Hepatocyte (in vitro differentiated cells): ENCODE data around the gene CMSS1. TPM values are rescaled to one million over a fixed set of nuclear protein-coding genes. Genes with fewer than 3 reads are reported as not detected.

Experiments used
- DNase-seq: peaks from one replicate; pipeline ENCODE4 v3.0.0-alpha.2; 2016; ENCODE audit warnings: low spot score
- H2AFZ ChIP-seq: fragments of 200-600 bp; sonication (generic); 2 replicates; pipeline ENCODE4 v1.6.0; 2016; ENCODE audit warnings: antibody characterized with exemption, mild to moderate bottlenecking
- H3K27ac ChIP-seq: fragments of 200-600 bp; sonication (generic); 2 replicates; pipeline ENCODE4 v1.5.1; 2016; ENCODE audit warnings: mild to moderate bottlenecking
- H3K27me3 ChIP-seq: fragments of 200-600 bp; sonication (generic); 2 replicates; pipeline ENCODE4 v1.6.1; 2016
- H3K36me3 ChIP-seq: fragments of 200-600 bp; sonication (generic); replicated peaks from 2 replicates; pipeline ENCODE4 v1.5.1; 2016; ENCODE audit warnings: low read depth; ENCODE audit not compliant: insufficient read depth
- H3K4me1 ChIP-seq: fragments of 200-600 bp; sonication (generic); 2 replicates; pipeline ENCODE4 v1.5.1; 2016; ENCODE audit warnings: mild to moderate bottlenecking, moderate library complexity; ENCODE audit not compliant: insufficient read depth
- H3K4me2 ChIP-seq: fragments of 200-600 bp; sonication (generic); 2 replicates; pipeline ENCODE4 v1.6.0; 2016
- H3K4me3 ChIP-seq: fragments of 200-600 bp; sonication (generic); 2 replicates; pipeline ENCODE4 v1.5.1; 2016; ENCODE audit warnings: mild to moderate bottlenecking
- H3K79me2 ChIP-seq: fragments of 200-600 bp; sonication (generic); 2 replicates; pipeline ENCODE4 v1.6.0; 2017; ENCODE audit warnings: mild to moderate bottlenecking
- H3K9me2 ChIP-seq: fragments of 200-600 bp; sonication (generic); replicated peaks from 2 replicates; pipeline ENCODE4 v1.6.0; 2017; ENCODE audit warnings: mild to moderate bottlenecking; ENCODE audit not compliant: insufficient read depth
- H3K9me3 ChIP-seq: fragments of 200-600 bp; sonication (generic); 2 replicates; pipeline ENCODE4 v1.5.1; 2016; ENCODE audit warnings: low read depth, mild to moderate bottlenecking
- H4K20me1 ChIP-seq: fragments of 200-600 bp; sonication (generic); 2 replicates; pipeline ENCODE4 v1.6.0; 2016; ENCODE audit warnings: mild to moderate bottlenecking; ENCODE audit not compliant: insufficient read depth, poor library complexity, severe bottlenecking
- EZH2 ChIP-seq: fragments of 200-600 bp; sonication (generic); IDR thresholded peaks from 2 replicates; pipeline ENCODE4 v1.6.1; 2016; ENCODE audit warnings: antibody characterized with exemption, mild to moderate bottlenecking, borderline replicate concordance
- EZH2phosphoT487 ChIP-seq: fragments of 200-600 bp; sonication (generic); IDR thresholded peaks from one replicate; pipeline ENCODE4 v1.6.1; 2018; ENCODE audit warnings: antibody characterized with exemption, mild to moderate bottlenecking, low read depth, moderate library complexity; ENCODE audit not compliant: unreplicated experiment, severe bottlenecking
- WGBS: methylation state at CpG from one replicate; pipeline ENCODE4 v1.1.6; 2016; ENCODE audit warnings: low lambda C conversion rate; ENCODE audit errors: missing lambda C conversion rate; 5-methylcytosine and 5-hydroxymethylcytosine counted together
- polyA plus RNA-seq: library from polyadenylated mRNA; unstranded; fragments of >200 nt; fragmentation: Nextera tagmentation; extraction: Ambion mirVana; gene quantifications from 2 replicates; pipeline ENCODE4 v1.2.1, GENCODE V29; 2016
- total RNA-seq: library from RNA; depleted of rRNA; stranded (reverse); fragments of >200 nt; gene quantifications from 2 replicates; pipeline ENCODE4 v1.2.3, GENCODE V29; 2014
- TF ChIP-seq, protein P1 (sequence below): fragments of 200-600 bp; sonication (generic); IDR thresholded peaks from 2 replicates; pipeline ENCODE4 v1.5.1; 2016; ENCODE audit warnings: antibody characterized with exemption, mild to moderate bottlenecking; ENCODE audit not compliant: poor library complexity

The CMSS1 gene
- total and polyA plus RNA-seq, 2 experiments from 2014 or later = 11.8 to 17.0 TPM

DNA sequence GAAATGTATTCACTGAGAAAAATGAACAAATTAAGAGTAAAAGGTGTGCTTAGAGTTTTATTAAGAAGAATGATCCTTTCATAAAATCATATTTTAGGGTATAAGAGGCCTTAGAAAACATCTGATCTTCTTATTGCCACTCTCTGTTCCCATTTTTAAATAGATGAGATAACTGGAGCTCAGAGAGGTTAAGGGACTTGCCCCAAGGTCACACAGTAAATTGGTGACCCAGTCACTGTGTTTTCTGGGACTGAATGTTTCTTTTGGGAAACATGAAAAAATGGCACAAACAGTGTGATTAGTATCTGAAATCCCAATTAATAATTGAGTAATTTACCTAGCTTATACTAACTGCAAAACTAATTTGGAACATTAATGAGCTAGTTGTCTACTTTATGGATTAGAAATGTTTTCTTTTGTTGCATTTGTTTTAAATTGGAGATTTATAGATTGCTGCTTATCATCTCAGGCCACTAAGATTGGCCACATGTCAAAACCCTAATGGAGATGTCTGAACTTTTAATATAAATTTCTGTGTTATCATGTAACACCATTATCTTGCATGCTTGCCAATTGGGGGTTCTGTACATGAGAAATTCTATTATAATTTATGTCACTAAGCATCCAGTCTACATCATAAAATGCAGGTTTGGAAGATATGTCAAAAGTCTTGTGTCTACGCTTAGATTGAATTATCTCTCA is 64.9 kb downstream of the CMSS1 start:
- TF ChIP-seq EZH2 (no peak), EZH2phosphoT487 (no peak)
- TF ChIP-seq, protein P1, sequence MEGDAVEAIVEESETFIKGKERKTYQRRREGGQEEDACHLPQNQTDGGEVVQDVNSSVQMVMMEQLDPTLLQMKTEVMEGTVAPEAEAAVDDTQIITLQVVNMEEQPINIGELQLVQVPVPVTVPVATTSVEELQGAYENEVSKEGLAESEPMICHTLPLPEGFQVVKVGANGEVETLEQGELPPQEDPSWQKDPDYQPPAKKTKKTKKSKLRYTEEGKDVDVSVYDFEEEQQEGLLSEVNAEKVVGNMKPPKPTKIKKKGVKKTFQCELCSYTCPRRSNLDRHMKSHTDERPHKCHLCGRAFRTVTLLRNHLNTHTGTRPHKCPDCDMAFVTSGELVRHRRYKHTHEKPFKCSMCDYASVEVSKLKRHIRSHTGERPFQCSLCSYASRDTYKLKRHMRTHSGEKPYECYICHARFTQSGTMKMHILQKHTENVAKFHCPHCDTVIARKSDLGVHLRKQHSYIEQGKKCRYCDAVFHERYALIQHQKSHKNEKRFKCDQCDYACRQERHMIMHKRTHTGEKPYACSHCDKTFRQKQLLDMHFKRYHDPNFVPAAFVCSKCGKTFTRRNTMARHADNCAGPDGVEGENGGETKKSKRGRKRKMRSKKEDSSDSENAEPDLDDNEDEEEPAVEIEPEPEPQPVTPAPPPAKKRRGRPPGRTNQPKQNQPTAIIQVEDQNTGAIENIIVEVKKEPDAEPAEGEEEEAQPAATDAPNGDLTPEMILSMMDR = no peak
- WGBS = 90% methylated on average over 1 of the region's 1 CpG
- Histone ChIP-seq H2AFZ (no peak overlapping the region), H3K36me3 (no peaks in the 10 kb centered on the region), H3K9me3 (no peaks in the 10 kb centered on the region), H3K4me2 (no peak overlapping the region), H3K4me3 (no peak overlapping the region), H4K20me1 (no peaks in the 10 kb centered on the region), H3K79me2 (no peaks in the 10 kb centered on the region), H3K4me1 (peaks cover 14% of the 10 kb centered on the region), H3K27ac (no peak overlapping the region), H3K27me3 (no peaks in the 10 kb centered on the region), H3K9me2 (no peaks in the 10 kb centered on the region)
- no peak for DNase-seq

DNA sequence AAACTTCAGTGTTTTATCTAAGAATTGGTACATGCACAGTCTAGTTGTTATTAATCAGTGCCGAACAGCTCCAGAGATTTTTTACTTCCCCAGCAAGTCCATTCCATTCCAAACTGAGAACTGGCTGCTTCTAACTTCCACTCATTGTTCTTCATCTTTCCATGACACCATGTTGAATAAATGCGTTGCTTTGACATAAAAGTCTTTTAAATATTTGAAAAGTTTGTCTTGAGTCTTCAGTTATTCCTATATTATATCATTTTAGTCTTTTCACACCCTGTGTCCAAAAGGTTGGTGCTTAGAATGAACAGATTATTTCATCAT is 65.4 kb downstream of the CMSS1 start:
- no peak overlapping the region for H3K4me3 ChIP-seq
- TF ChIP-seq EZH2 (no peak), EZH2phosphoT487 (no peak)
- TF ChIP-seq, protein P1 = no peak
- no peaks in the 10 kb centered on the region for H4K20me1 ChIP-seq
- no peaks in the 10 kb centered on the region for H3K9me2 ChIP-seq
- no peak overlapping the region for H3K4me2 ChIP-seq
- no peak for DNase-seq
- no peak overlapping the region for H3K27ac ChIP-seq
- H2AFZ ChIP-seq = no peak overlapping the region
- H3K79me2 ChIP-seq = no peaks in the 10 kb centered on the region
- no peaks in the 10 kb centered on the region for H3K27me3 ChIP-seq
- no peaks in the 10 kb centered on the region for H3K36me3 ChIP-seq
- no peaks in the 10 kb centered on the region for H3K9me3 ChIP-seq
- H3K4me1 ChIP-seq = peaks cover 14% of the 10 kb centered on the region
- 96% methylated on average over 2 of the region's 2 CpGs for WGBS

DNA sequence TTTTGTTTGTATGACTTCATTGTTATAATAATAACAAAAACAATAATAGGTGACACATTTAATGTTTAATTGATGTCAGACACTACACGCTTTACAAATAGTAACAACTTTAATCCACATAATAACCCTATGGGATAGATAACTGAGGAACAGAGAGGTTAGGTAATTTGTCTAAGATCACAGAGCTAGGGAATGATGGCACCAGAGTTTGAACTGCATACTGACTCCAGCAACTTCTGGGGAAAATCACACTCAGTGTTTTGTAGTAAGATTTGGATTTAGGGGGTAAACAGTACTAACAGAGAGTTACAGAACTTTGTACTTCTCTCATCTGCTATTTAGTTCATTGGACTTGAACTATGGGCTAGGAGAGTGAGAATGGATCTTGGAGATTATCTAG is 66.0 kb downstream of the CMSS1 start:
- Histone ChIP-seq H3K4me2 (no peak overlapping the region), H3K79me2 (no peaks in the 10 kb centered on the region), H3K36me3 (no peaks in the 10 kb centered on the region), H3K4me1 (peaks cover 14% of the 10 kb centered on the region), H3K4me3 (no peak overlapping the region), H3K9me3 (no peaks in the 10 kb centered on the region), H3K9me2 (no peaks in the 10 kb centered on the region), H2AFZ (no peak overlapping the region), H3K27ac (no peak overlapping the region), H4K20me1 (no peaks in the 10 kb centered on the region), H3K27me3 (no peaks in the 10 kb centered on the region)
- TF ChIP-seq EZH2 (no peak), EZH2phosphoT487 (no peak)
- TF ChIP-seq, protein P1 = no peak
- 86% methylated on average over 1 of the region's 1 CpG for WGBS
- no peak for DNase-seq
